Caco-2 (cell line): ENCODE results near the gene DHRSX. TPM values are rescaled to one million over a fixed set of nuclear protein-coding genes. Genes with fewer than 3 reads are reported as not detected.

Experiments
- BruUV-seq: library from RNA; stranded (reverse); fragments of 400-500 nt; replicated peaks from 2 replicates; lab custom pipeline; 2021; lab: Mats Ljungman, UMichigan
- CTCF ChIA-PET: fragments of 300-600 bp; sonication (Branson Sonifier 250); formaldehyde crosslinking; loops from one replicate; lab custom pipeline; 2022; ENCODE audit warnings: antibody characterized with exemption; lab: Charles Lee
- POLR2A ChIA-PET: fragments of 300-600 bp; sonication (Branson Sonifier 250); formaldehyde crosslinking; loops from one replicate; lab custom pipeline; 2022; ENCODE audit warnings: antibody characterized with exemption; lab: Charles Lee
- DNase-seq, 2 experiments: peaks; one replicate each; pipeline versions ENCODE4 v3.0.0 to v3.0.0-alpha.2; 2020 to 2022
- H3K27me3 ChIP-seq: replicated peaks from 2 replicates; pipeline ENCODE4 v1.6.0; 2011; ENCODE audit warnings: low read length; ENCODE audit not compliant: control insufficient read depth, insufficient read depth
- H3K36me3 ChIP-seq: 2 replicates; pipeline ENCODE4 v1.5.1; 2011; ENCODE audit warnings: low read length; ENCODE audit not compliant: control insufficient read depth, insufficient read depth
- H3K4me1 ChIP-seq: fragments of 250-450 bp; sonication (Bioruptor Pico); 2 replicates; pipeline ENCODE4 v1.5.1; 2020; ENCODE audit warnings: mild to moderate bottlenecking
- H3K4me3 ChIP-seq: 2 replicates; pipeline ENCODE4 v1.5.1; 2011; ENCODE audit warnings: low read depth, mild to moderate bottlenecking, control low read depth, low read length
- H3K9me3 ChIP-seq: fragments of 250-450 bp; sonication (Bioruptor Pico); 2 replicates; pipeline ENCODE4 v1.5.1; 2020; ENCODE audit warnings: mild to moderate bottlenecking, moderate library complexity
- H3K27ac Mint-ChIP-seq: one replicate; pipeline ENCODE4 v1.8.0; 2022; ENCODE audit warnings: mixed read lengths; ENCODE audit not compliant: unreplicated experiment
- H3K27me3 Mint-ChIP-seq: one replicate; pipeline ENCODE4 v1.8.0; 2022; ENCODE audit warnings: mixed read lengths; ENCODE audit not compliant: insufficient read depth, unreplicated experiment
- H3K36me3 Mint-ChIP-seq: one replicate; pipeline ENCODE4 v1.8.0; 2022; ENCODE audit warnings: mild to moderate bottlenecking, mixed read lengths; ENCODE audit not compliant: insufficient read depth, unreplicated experiment
- H3K4me1 Mint-ChIP-seq: one replicate; pipeline ENCODE4 v1.8.0; 2022; ENCODE audit warnings: low read depth, mixed read lengths; ENCODE audit not compliant: unreplicated experiment
- H3K4me3 Mint-ChIP-seq: one replicate; pipeline ENCODE4 v1.8.0; 2022; ENCODE audit warnings: mild to moderate bottlenecking, moderate library complexity, mixed read lengths; ENCODE audit not compliant: unreplicated experiment
- H3K9me3 Mint-ChIP-seq: one replicate; pipeline ENCODE4 v1.8.0; 2022; ENCODE audit warnings: mixed read lengths; ENCODE audit not compliant: unreplicated experiment
- CTCF ChIP-seq, 2 experiments: fragments of 200-600 bp in 1 of 2; IDR thresholded peaks; 1 replicate in 1 of 2; 2 replicates in 1 of 2; pipeline versions ENCODE4 v1.5.1 to v1.8.0; 2011 to 2022; ENCODE audit warnings: antibody characterized with exemption in 1 of 2, control low read depth in 1 of 2, inconsistent platforms in 1 of 2, low read depth in 1 of 2, low read length in 1 of 2, mild to moderate bottlenecking in 1 of 2, moderate library complexity in 1 of 2; ENCODE audit not compliant: insufficient read depth in 1 of 2, severe bottlenecking in 1 of 2, unreplicated experiment in 1 of 2
- intact Hi-C: fragments of 100-400 bp; cut with micrococcal nuclease; formaldehyde crosslinking; loops from one replicate; pipeline ENCODE4 v1.10.0; 2022; ENCODE audit not compliant: unreplicated experiment
- total RNA-seq: library from RNA; stranded (reverse); gene quantifications from 2 replicates; pipeline ENCODE4 v1.2.3, GENCODE V29; 2022

The DHRSX gene
- total RNA-seq, 1 experiment from 2014 or later = 64.1 TPM

GRCh38 chrX:2416851-2417604, 83.7 kb downstream of the DHRSX start:
- Histone ChIP-seq H3K36me3 (peaks cover 2% of the 10 kb centered on the region; the same call in 1 of the 2 replicates), H3K27me3 (no peaks in the 10 kb centered on the region), H3K4me1 (no peaks in the 10 kb centered on the region), H3K4me3 (no peak overlapping the region), H3K9me3 (no peaks in the 10 kb centered on the region)
- Mint-ChIP-seq H3K4me1 (no peaks in the 10 kb centered on the region), H3K27ac (no peak overlapping the region), H3K4me3 (no peak overlapping the region), H3K36me3 (no peaks in the 10 kb centered on the region), H3K27me3 (no peaks in the 10 kb centered on the region), H3K9me3 (no peaks in the 10 kb centered on the region)
- intact Hi-C loops = no loop called here
- no peak for DNase-seq
- BruUV-seq = no TSS peak
- CTCF ChIA-PET = no interaction called here
- POLR2A ChIA-PET = no interaction called here
- no peak for TF ChIP-seq CTCF (IDR thresholded peaks at IDR 0.05; ENCODE audit: insufficient read depth in 1 of 2, low read depth in 1 of 2, low read length in 1 of 2, severe bottlenecking in 1 of 2, unreplicated experiment in 1 of 2)

- intact Hi-C loops = no loop called here
- Mint-ChIP-seq H3K27ac (no peak overlapping the region), H3K9me3 (no peaks in the 10 kb centered on the region), H3K36me3 (peaks cover 19% of the 10 kb centered on the region), H3K4me1 (peaks cover 17% of the 10 kb centered on the region), H3K4me3 (no peak overlapping the region), H3K27me3 (no peaks in the 10 kb centered on the region)
- ChIA-PET POLR2A (no interaction called here), CTCF (no interaction called here)
- no TSS peak for BruUV-seq
- Histone ChIP-seq H3K4me1 (peaks cover 26% of the 10 kb centered on the region), H3K36me3 (peaks cover 2% of the 10 kb centered on the region; the same call in 1 of the 2 replicates), H3K9me3 (no peaks in the 10 kb centered on the region), H3K27me3 (no peaks in the 10 kb centered on the region), H3K4me3 (no peak overlapping the region)
- DNase-seq = no peak
- TF ChIP-seq CTCF (IDR thresholded peaks at IDR 0.05; ENCODE audit: insufficient read depth in 1 of 2, low read depth in 1 of 2, low read length in 1 of 2, severe bottlenecking in 1 of 2, unreplicated experiment in 1 of 2) = no peak
Measured at GRCh38 chrX:2414384-2414783, 86.4 kb downstream of the DHRSX start.

GRCh38 chrX:2413969-2414368, 86.8 kb downstream of the DHRSX start:
- H3K4me3 Mint-ChIP-seq = no peak overlapping the region
- H3K9me3 Mint-ChIP-seq = no peaks in the 10 kb centered on the region
- ChIA-PET CTCF (no interaction called here), POLR2A (no interaction called here)
- peaks cover 2% of the 10 kb centered on the region; the same call in 1 of the 2 replicates for H3K36me3 ChIP-seq
- no peaks in the 10 kb centered on the region for H3K27me3 ChIP-seq
- peaks cover 21% of the 10 kb centered on the region for H3K4me1 Mint-ChIP-seq
- H3K27me3 Mint-ChIP-seq = no peaks in the 10 kb centered on the region
- H3K9me3 ChIP-seq = no peaks in the 10 kb centered on the region
- no peak for TF ChIP-seq CTCF (IDR thresholded peaks at IDR 0.05; ENCODE audit: insufficient read depth in 1 of 2, low read depth in 1 of 2, low read length in 1 of 2, severe bottlenecking in 1 of 2, unreplicated experiment in 1 of 2)
- DNase-seq = no peak
- peaks cover 22% of the 10 kb centered on the region for H3K36me3 Mint-ChIP-seq
- no TSS peak for BruUV-seq
- no peak overlapping the region for H3K4me3 ChIP-seq
- intact Hi-C loops = no loop called here
- no peak overlapping the region for H3K27ac Mint-ChIP-seq
- peaks cover 30% of the 10 kb centered on the region for H3K4me1 ChIP-seq
